Heart left ventricle (tissue), 16 donors: ENCODE data around the gene TRIM40. TPM values are rescaled to one million over a fixed set of nuclear protein-coding genes. Genes with fewer than 3 reads are reported as not detected.

Source experiments
- ATAC-seq, 4 donors: fragments of 200-7000 bp; cut with Tn5 transposase; one replicate each; pipeline ENCODE4 v1.9.1; 2020 to 2022; ENCODE audit warnings: moderate library complexity in 4 of 4, mild to moderate bottlenecking in 3 of 4, moderate number of reproducible peaks in 1 of 4
- DNase-seq, 5 donors: peaks; one replicate each; pipeline ENCODE4 v3.0.0-alpha.2; 2020
- H3K27ac ChIP-seq, 12 donors: fragments of 200-600 bp; sonication (generic) in 4 of 12; one replicate each; pipeline versions ENCODE4 v1.5.0 to v1.8.0; 2016 to 2022; ENCODE audit warnings: mild to moderate bottlenecking in 2 of 12
- H3K27me3 ChIP-seq, 9 donors: fragments of 200-600 bp; sonication (generic) in 2 of 9; one replicate each; pipeline versions ENCODE4 v1.5.1 to v1.8.0; 2016 to 2022; ENCODE audit warnings: mild to moderate bottlenecking in 3 of 9
- H3K36me3 ChIP-seq, 9 donors: fragments of 200-600 bp; sonication (generic) in 2 of 9; one replicate each; pipeline versions ENCODE4 v1.5.0 to v1.8.0; 2018 to 2022; ENCODE audit warnings: mild to moderate bottlenecking in 2 of 9
- H3K4me1 ChIP-seq, 12 donors: fragments of 200-600 bp; sonication (generic) in 4 of 12; one replicate each; pipeline versions ENCODE4 v1.5.0 to v1.8.0; 2016 to 2022; ENCODE audit warnings: mild to moderate bottlenecking in 3 of 12
- H3K4me3 ChIP-seq, 12 donors: fragments of 200-600 bp; sonication (generic) in 4 of 12; one replicate each; pipeline versions ENCODE4 v1.5.0 to v1.8.0; 2017 to 2022; ENCODE audit warnings: mild to moderate bottlenecking in 9 of 12, moderate library complexity in 4 of 12
- H3K9me3 ChIP-seq, 12 donors: fragments of 200-600 bp; sonication (generic) in 4 of 12; one replicate each; pipeline versions ENCODE4 v1.5.0 to v1.8.0; 2016 to 2022; ENCODE audit warnings: mild to moderate bottlenecking in 1 of 12
- CTCF ChIP-seq, 12 donors: fragments of 200-600 bp; sonication (generic) in 4 of 12; IDR thresholded peaks; one replicate each; pipeline versions ENCODE4 v1.5.0 to v1.8.0; 2018 to 2022; ENCODE audit warnings: antibody characterized with exemption in 12 of 12, mild to moderate bottlenecking in 5 of 12
- POLR2A ChIP-seq, 2 donors: fragments of 450-650 bp; IDR thresholded peaks; one replicate each; pipeline ENCODE4 v1.6.1; 2017; ENCODE audit warnings: antibody characterized with exemption in 2 of 2, mild to moderate bottlenecking in 2 of 2, moderate library complexity in 2 of 2
- WGBS, 4 donors: extraction: QIAGEN DNeasy Blood & Tissue Kit in 2 of 4; methylation state at CpG; one replicate each; pipeline versions ENCODE4 v1.1.5 to v1.1.7; 2013 to 2018; 5-methylcytosine and 5-hydroxymethylcytosine counted together
- intact Hi-C, 10 donors: fragments of 100-400 bp; cut with DNase I; formaldehyde crosslinking; loops; one replicate each; pipeline versions ENCODE4 v1.11.1 to v1.14.2; 2022
- polyA plus RNA-seq, 2 donors: library from polyadenylated mRNA; stranded (reverse); fragments of 200-250 nt; gene quantifications; one replicate each; pipeline ENCODE4 v1.2.3, GENCODE V29; 2013
- total RNA-seq, 9 donors: library from RNA; depleted of rRNA in 2 of 9; stranded (reverse); fragments of >200 nt in 2 of 9; fragmentation: NEBNext Ultra II Directional in 3 of 9; extraction: Animal tissue kit (Norgen Biotek cat#: 25700) in 3 of 9; gene quantifications; one replicate each; pipeline versions ENCODE4 v1.1.0 to v1.2.4, GENCODE V29; 2016 to 2023
- donor health status: ischemic (EF 13 %, LVEDD 7.1; RV severe dilation, severe dysfunction).
- donor health status: healthy with polysubstance abuse.
- donor health status: DM: no; HTN: yes; CAD: no.
- donor health status: DM: no; HTN: no; CAD: no.
- donor health status: ischemic (EF 25% LVEDD 6.9; RV normal size, moderate dysfunction).
- donor health status: ischemic (EF 25% LVEDD 5.7; RV mildly dilated, moderate dysfunction).
- donor health status: healthy.
- donor health status: DM: yes; HTN: yes; CAD: no.
- donor health status: ischemic (EF 35%, LVEDD 5.7; RV mildly dilated, moderate dysfunction).
- donor health status: nonischemic (EF 11% LVEDD 7.7; RV severe dilation, severe dysfunction).
- donor health status: DM: yes; HTN: yes; CAD: no.
- donor health status: PGD.
- donor health status: ischemic (EF 29% LVEDD 5.4; RV normal size, mild dysfunction).
- donor health status: nonischemic (EF 23%, LVEDD 6.1; RV moderate dilation, normal function).

TRIM40 gene
- total and polyA plus RNA-seq, 11 donors, result not detected

GRCh38 chr6:30151580-30151979 lies 15.6 kb downstream of the TRIM40 start:
- no peak overlapping the region for H3K27ac ChIP-seq
- WGBS, 4 donors, result 50 to 69% (median 59%) methylated on average over 3 of the region's 3 CpGs
- no peak for ATAC-seq
- H3K36me3 ChIP-seq, result no peaks in the 10 kb centered on the region
- intact Hi-C loops, result no loop called here
- H3K4me1 ChIP-seq, result peaks cover 0 to 20% (median 1%) of the 10 kb centered on the region in 12 donors
- no peaks in the 10 kb centered on the region for H3K9me3 ChIP-seq
- TF ChIP-seq POLR2A (IDR thresholded peaks at IDR 0.05), result no peak
- TF ChIP-seq CTCF (IDR thresholded peaks at IDR 0.05), result no peak
- H3K27me3 ChIP-seq, result peaks cover 0 to 12% (median 0%) of the 10 kb centered on the region in 9 donors
- DNase-seq, result no peak
- H3K4me3 ChIP-seq, result no peak overlapping the region

- no peaks in the 10 kb centered on the region for H3K9me3 ChIP-seq
- intact Hi-C loops, result no loop called here
- H3K4me1 ChIP-seq, result peaks cover 0 to 26% (median 2%) of the 10 kb centered on the region in 12 donors
- 62 to 74% (median 68%) methylated on average over 4 of the region's 4 CpGs for WGBS, 4 donors
- DNase-seq (no peak), ATAC-seq (no peak)
- peaks cover 0 to 6% (median 0%) of the 10 kb centered on the region in 9 donors for H3K27me3 ChIP-seq
- H3K4me3 ChIP-seq, result no peak overlapping the region
- H3K27ac ChIP-seq, result no peak overlapping the region
- H3K36me3 ChIP-seq, result no peaks in the 10 kb centered on the region
- no peak for TF ChIP-seq CTCF (IDR thresholded peaks at IDR 0.05)
Observed at GRCh38 chr6:30152016-30152673, 16.2 kb downstream of the TRIM40 start.

GRCh38 chr6:30152910-30153610 lies 17.1 kb downstream of the TRIM40 start:
- DNase-seq (no peak), ATAC-seq (no peak)
- Histone ChIP-seq H3K27me3 (peaks cover 0 to 4% (median 0%) of the 10 kb centered on the region in 9 donors), H3K9me3 (no peaks in the 10 kb centered on the region), H3K4me3 (no peak overlapping the region), H3K27ac (no peak overlapping the region), H3K36me3 (no peaks in the 10 kb centered on the region), H3K4me1 (peaks cover 0 to 28% (median 2%) of the 10 kb centered on the region in 12 donors)
- TF ChIP-seq POLR2A (IDR thresholded peaks at IDR 0.05) (no peak), CTCF (IDR thresholded peaks at IDR 0.05) (no peak)
- intact Hi-C loops, result no loop called here
- WGBS, 4 donors, result 74 to 90% (median 82%) methylated on average over 3 of the region's 3 CpGs

GRCh38 chr6:30154061-30154460 lies 18.1 kb downstream of the TRIM40 start:
- H3K27me3 ChIP-seq, result peaks cover 0 to 10% (median 0%) of the 10 kb centered on the region in 9 donors
- WGBS, 4 donors, result 72 to 92% (median 86%) methylated on average over 12 to 17 of the region's 17 CpGs
- DNase-seq (no peak), ATAC-seq (no peak)
- TF ChIP-seq CTCF (IDR thresholded peaks at IDR 0.05) (no peak), POLR2A (IDR thresholded peaks at IDR 0.05) (no peak)
- no peaks in the 10 kb centered on the region for H3K36me3 ChIP-seq
- H3K27ac ChIP-seq, result no peak overlapping the region
- no peaks in the 10 kb centered on the region for H3K9me3 ChIP-seq
- peaks cover 0 to 28% (median 2%) of the 10 kb centered on the region in 12 donors for H3K4me1 ChIP-seq
- no peak overlapping the region for H3K4me3 ChIP-seq
- intact Hi-C loops, result no loop called here
